Endothelial cell of umbilical vein (primary cell): ENCODE data around the gene NRXN3. TPM values are rescaled to one million over a fixed set of nuclear protein-coding genes. Genes with fewer than 3 reads are reported as not detected.

Experiments
- BruUV-seq: library from RNA; stranded (reverse); fragments of 400-500 nt; replicated peaks from 2 replicates; lab custom pipeline; 2021; lab: Mats Ljungman, UMichigan
- CTCF ChIA-PET: fragments of 300-600, 350-600 bp; sonication (Branson Sonifier 250); formaldehyde crosslinking; loops from one replicate; lab custom pipeline; 2021; ENCODE audit warnings: antibody characterized with exemption, inconsistent platforms; lab: Charles Lee
- POLR2A ChIA-PET: fragments of 300-600, 350-600 bp; sonication (Branson Sonifier 250); formaldehyde crosslinking; loops from one replicate; lab custom pipeline; 2021; ENCODE audit warnings: antibody characterized with exemption, inconsistent platforms; lab: Charles Lee
- DNase-seq: peaks from one replicate; pipeline ENCODE4 v3.0.0-alpha.2; 2011; ENCODE audit warnings: low read depth, low spot score
- FAIRE-seq: peaks from 2 replicates; lab custom pipeline; 2011; peaks lifted over from hg19 to GRCh38; lab: Jason Lieb, UNC
- H2AFZ ChIP-seq: 2 replicates; pipeline ENCODE4 v1.6.0; 2012; ENCODE audit warnings: low read depth, low read length, control low read depth, inconsistent platforms
- H3K27ac ChIP-seq: 2 replicates; pipeline ENCODE4 v1.5.1; 2011; ENCODE audit warnings: low read depth, mild to moderate bottlenecking, control low read depth, low read length, moderate library complexity; ENCODE audit not compliant: insufficient read depth
- H3K27me3 ChIP-seq, 2 experiments: 2 replicates each; pipeline versions ENCODE4 v1.6.0 to v1.6.1; 2011; ENCODE audit warnings: low read length in 2 of 2, mixed read lengths in 1 of 2; ENCODE audit not compliant: control insufficient read depth in 2 of 2, insufficient read depth in 2 of 2
- H3K36me3 ChIP-seq, 2 experiments: 2 replicates in 1 of 2; 3 replicates in 1 of 2; pipeline ENCODE4 v1.5.1; 2011; ENCODE audit warnings: low read length in 2 of 2, mild to moderate bottlenecking in 1 of 2, moderate library complexity in 1 of 2; ENCODE audit not compliant: control insufficient read depth in 2 of 2, insufficient read depth in 2 of 2; ENCODE audit errors: extremely low read depth in 1 of 2
- H3K4me1 ChIP-seq: 3 replicates; pipeline ENCODE4 v1.5.1; 2011; ENCODE audit warnings: mild to moderate bottlenecking, low read length; ENCODE audit not compliant: control insufficient read depth, insufficient read depth; ENCODE audit errors: extremely low read depth
- H3K4me2 ChIP-seq: 2 replicates; pipeline ENCODE4 v1.6.1; 2011; ENCODE audit warnings: low read length, control low read depth, mixed read lengths; ENCODE audit not compliant: insufficient read depth
- H3K4me3 ChIP-seq, 3 experiments: fragments of 200-600 bp in 1 of 3; sonication (generic), shearing (Covaris generic) in 1 of 3; replicated peaks in 1 of 3; 2 replicates each; pipeline ENCODE4 v1.5.1; 2011 to 2016; ENCODE audit warnings: control low read depth in 3 of 3, low read length in 3 of 3, mild to moderate bottlenecking in 2 of 3, inconsistent platforms in 1 of 3, low read depth in 1 of 3, moderate library complexity in 1 of 3; ENCODE audit not compliant: insufficient read depth in 1 of 3
- H3K79me2 ChIP-seq: 2 replicates; pipeline ENCODE4 v1.6.0; 2012; ENCODE audit warnings: low read length, inconsistent platforms; ENCODE audit not compliant: control insufficient read depth, insufficient read depth
- H3K9ac ChIP-seq: replicated peaks from 2 replicates; pipeline ENCODE3; 2011; ENCODE audit warnings: low read length, control low read depth; ENCODE audit not compliant: insufficient read depth; ENCODE audit errors: extremely low read depth
- H3K9me1 ChIP-seq: replicated peaks from 3 replicates; pipeline ENCODE4 v1.6.0; 2011; ENCODE audit warnings: mild to moderate bottlenecking, low read length; ENCODE audit not compliant: control insufficient read depth, insufficient read depth; ENCODE audit errors: extremely low read depth
- H3K9me3 ChIP-seq: replicated peaks from 2 replicates; pipeline ENCODE4 v1.5.1; 2012; ENCODE audit warnings: low read length, inconsistent platforms; ENCODE audit not compliant: control insufficient read depth, insufficient read depth
- H4K20me1 ChIP-seq: replicated peaks from 2 replicates; pipeline ENCODE3; 2011; ENCODE audit warnings: mild to moderate bottlenecking, low read length; ENCODE audit not compliant: control insufficient read depth, insufficient read depth; ENCODE audit errors: extremely low read depth
- EZH2 ChIP-seq: IDR thresholded peaks from 2 replicates; pipeline ENCODE4 v1.6.1; 2012; ENCODE audit warnings: borderline replicate concordance, low read depth, mild to moderate bottlenecking, moderate library complexity, low read length, inconsistent platforms; ENCODE audit not compliant: severe bottlenecking
- FOS ChIP-seq: IDR thresholded peaks from 2 replicates; pipeline ENCODE4 v1.6.1; 2011; ENCODE audit warnings: mild to moderate bottlenecking, low read length, moderate library complexity, borderline replicate concordance; ENCODE audit not compliant: insufficient read depth
- GATA2 ChIP-seq: IDR thresholded peaks from 2 replicates; pipeline ENCODE4 v1.7.0; 2011; ENCODE audit warnings: low read depth, mild to moderate bottlenecking, moderate library complexity, mixed read lengths, low read length; ENCODE audit not compliant: insufficient read length, insufficient read depth
- JUN ChIP-seq: IDR thresholded peaks from 2 replicates; pipeline ENCODE4 v1.6.1; 2011; ENCODE audit warnings: borderline replicate concordance, low read depth; ENCODE audit not compliant: insufficient read length, insufficient read depth
- MYC ChIP-seq: IDR thresholded peaks from one replicate; pipeline ENCODE4 v1.6.1; 2011; ENCODE audit warnings: mild to moderate bottlenecking, low read depth, low read length
- POLR2A ChIP-seq: IDR thresholded peaks from 2 replicates; pipeline ENCODE4 v1.6.1; 2012; ENCODE audit warnings: low read depth, mild to moderate bottlenecking, control low read depth, low read length
- POLR2AphosphoS5 ChIP-seq: IDR thresholded peaks from 2 replicates; pipeline ENCODE4 v1.6.1; 2012; ENCODE audit warnings: low read depth, mild to moderate bottlenecking, control low read depth, low read length, moderate library complexity; ENCODE audit not compliant: insufficient read depth
- dilution Hi-C: fragments of 300-500 bp; cut with MboI; formaldehyde crosslinking; loops from one replicate; pipeline ENCODE4 v1.15.0; 2019; ENCODE audit warnings: low sequenced_read_pairs; ENCODE audit not compliant: extremely low pct_ligation_motif_present
- intact Hi-C: fragments of 100-400 bp; cut with micrococcal nuclease; formaldehyde crosslinking; loops from one replicate; pipeline ENCODE4 v1.10.0; 2022
- polyA plus RNA-seq, 4 experiments: library from polyadenylated mRNA; depleted of rRNA in 3 of 4; stranded (reverse) in 3 of 4; unstranded in 1 of 4; fragments of >200 nt; gene quantifications; 2 replicates each; pipeline versions ENCODE4 v1.2.1 to v1.2.3, GENCODE V29; 2011 to 2012; ENCODE audit warnings: missing spikeins in 1 of 4
- total RNA-seq: library from RNA; stranded (reverse); gene quantifications from 2 replicates; pipeline ENCODE4 v1.2.3, GENCODE V29; 2021
- TF ChIP-seq, protein P1 (sequence below), 2 donors: IDR thresholded peaks; 1 replicate in 1 of 2; 2 replicates in 1 of 2; pipeline ENCODE4 v1.5.1; 2011; ENCODE audit warnings: low read length in 2 of 2, mild to moderate bottlenecking in 2 of 2, moderate library complexity in 2 of 2, control low read depth in 1 of 2, inconsistent platforms in 1 of 2, low read depth in 1 of 2; ENCODE audit not compliant: insufficient read depth in 1 of 2; ENCODE audit errors: extremely low read depth in 1 of 2
- TF ChIP-seq, protein P2 (sequence below): IDR thresholded peaks from 2 replicates; pipeline ENCODE4 v1.6.1; 2011; ENCODE audit not compliant: insufficient read depth, insufficient read length

Gene NRXN3
- total and polyA plus RNA-seq, 2 donors (not counting 3 experiments of a cell fraction or from before 2014, with no cell fraction given) = 0.72 to 4.2 TPM

DNA sequence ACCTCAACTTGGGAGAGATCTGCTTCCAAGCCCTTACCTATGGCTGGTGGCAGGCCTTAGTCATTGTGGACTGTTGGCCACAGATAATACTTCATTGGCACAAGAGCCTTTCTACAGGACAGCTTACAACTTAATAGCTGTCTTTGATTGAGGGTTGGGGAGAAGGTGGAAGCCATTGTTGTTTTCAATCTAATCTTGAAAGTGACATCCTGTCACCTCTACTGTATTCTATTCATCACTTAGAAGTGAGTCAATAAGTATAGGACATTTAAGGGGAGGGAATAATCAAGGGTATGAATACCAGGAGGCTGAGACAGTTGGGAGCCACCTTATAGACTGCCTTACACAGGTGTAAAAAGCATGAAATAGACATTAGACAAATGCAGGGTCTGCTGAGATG is 906.3 kb downstream of the NRXN3 start:
- FAIRE-seq (no peak), DNase-seq (no peak)
- Histone ChIP-seq H3K9ac (no peak overlapping the region), H4K20me1 (no peaks in the 10 kb centered on the region), H3K27me3 (no peaks in the 10 kb centered on the region), H3K9me3 (no peaks in the 10 kb centered on the region), H3K9me1 (no peaks in the 10 kb centered on the region), H2AFZ (no peak overlapping the region), H3K36me3 (no peaks in the 10 kb centered on the region), H3K4me2 (no peak overlapping the region), H3K4me1 (no peaks in the 10 kb centered on the region), H3K4me3 (no peak overlapping the region), H3K27ac (no peak overlapping the region), H3K79me2 (no peaks in the 10 kb centered on the region)
- POLR2A ChIA-PET = no interaction called here
- dilution Hi-C loops (no loop called here), intact Hi-C loops (no loop called here)
- TF ChIP-seq, protein P1, sequence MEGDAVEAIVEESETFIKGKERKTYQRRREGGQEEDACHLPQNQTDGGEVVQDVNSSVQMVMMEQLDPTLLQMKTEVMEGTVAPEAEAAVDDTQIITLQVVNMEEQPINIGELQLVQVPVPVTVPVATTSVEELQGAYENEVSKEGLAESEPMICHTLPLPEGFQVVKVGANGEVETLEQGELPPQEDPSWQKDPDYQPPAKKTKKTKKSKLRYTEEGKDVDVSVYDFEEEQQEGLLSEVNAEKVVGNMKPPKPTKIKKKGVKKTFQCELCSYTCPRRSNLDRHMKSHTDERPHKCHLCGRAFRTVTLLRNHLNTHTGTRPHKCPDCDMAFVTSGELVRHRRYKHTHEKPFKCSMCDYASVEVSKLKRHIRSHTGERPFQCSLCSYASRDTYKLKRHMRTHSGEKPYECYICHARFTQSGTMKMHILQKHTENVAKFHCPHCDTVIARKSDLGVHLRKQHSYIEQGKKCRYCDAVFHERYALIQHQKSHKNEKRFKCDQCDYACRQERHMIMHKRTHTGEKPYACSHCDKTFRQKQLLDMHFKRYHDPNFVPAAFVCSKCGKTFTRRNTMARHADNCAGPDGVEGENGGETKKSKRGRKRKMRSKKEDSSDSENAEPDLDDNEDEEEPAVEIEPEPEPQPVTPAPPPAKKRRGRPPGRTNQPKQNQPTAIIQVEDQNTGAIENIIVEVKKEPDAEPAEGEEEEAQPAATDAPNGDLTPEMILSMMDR (IDR thresholded peaks at IDR 0.05; ENCODE audit: extremely low read depth in 1 of 2, insufficient read depth in 1 of 2, low read depth in 1 of 2, low read length in 2 of 2) = no peak
- TF ChIP-seq POLR2AphosphoS5 = no peak
- TF ChIP-seq EZH2 = no peak
- no peak for TF ChIP-seq JUN
- TF ChIP-seq, protein P2, sequence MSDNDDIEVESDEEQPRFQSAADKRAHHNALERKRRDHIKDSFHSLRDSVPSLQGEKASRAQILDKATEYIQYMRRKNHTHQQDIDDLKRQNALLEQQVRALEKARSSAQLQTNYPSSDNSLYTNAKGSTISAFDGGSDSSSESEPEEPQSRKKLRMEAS = no peak
- TF ChIP-seq GATA2 = no peak
- no peak for TF ChIP-seq MYC
- no peak for TF ChIP-seq POLR2A
- TF ChIP-seq FOS = no peak
- BruUV-seq = no TSS peak
- CTCF ChIA-PET = interaction anchor here (0.8 to 1.2 kb wide), 2 partner anchors 9 to 14 kb away, joined by 3 read pairs; no protein-coding TSS in a partner anchor
